Left lobe of liver (tissue), 2 donors: Measurements from ENCODE around the gene PARP8. TPM values are rescaled to one million over a fixed set of nuclear protein-coding genes. Genes with fewer than 3 reads are reported as not detected.
"Not testable (repeated sequence)": the region's sequence is repeated elsewhere in the genome, so short reads cannot be mapped to it uniquely, and the experiment has no call there.

Source experiments
- ATAC-seq: fragments of 200-7000 bp; cut with Tn5 transposase; one replicate; pipeline ENCODE4 v1.9.1; 2020; ENCODE audit warnings: mild to moderate bottlenecking, moderate library complexity
- DNase-seq: peaks from one replicate; pipeline ENCODE4 v3.0.0-alpha.2; 2020; ENCODE audit warnings: low spot score
- total RNA-seq: library from RNA; stranded (reverse); gene quantifications from one replicate; pipeline ENCODE4 v1.2.1, GENCODE V29; 2021
- donor health status: DM: no; HTN: no; CAD: no; lungs with moderate emphysema.
- donor health status: DM: no; HTN: yes; CAD: no.

The PARP8 gene, protein sequence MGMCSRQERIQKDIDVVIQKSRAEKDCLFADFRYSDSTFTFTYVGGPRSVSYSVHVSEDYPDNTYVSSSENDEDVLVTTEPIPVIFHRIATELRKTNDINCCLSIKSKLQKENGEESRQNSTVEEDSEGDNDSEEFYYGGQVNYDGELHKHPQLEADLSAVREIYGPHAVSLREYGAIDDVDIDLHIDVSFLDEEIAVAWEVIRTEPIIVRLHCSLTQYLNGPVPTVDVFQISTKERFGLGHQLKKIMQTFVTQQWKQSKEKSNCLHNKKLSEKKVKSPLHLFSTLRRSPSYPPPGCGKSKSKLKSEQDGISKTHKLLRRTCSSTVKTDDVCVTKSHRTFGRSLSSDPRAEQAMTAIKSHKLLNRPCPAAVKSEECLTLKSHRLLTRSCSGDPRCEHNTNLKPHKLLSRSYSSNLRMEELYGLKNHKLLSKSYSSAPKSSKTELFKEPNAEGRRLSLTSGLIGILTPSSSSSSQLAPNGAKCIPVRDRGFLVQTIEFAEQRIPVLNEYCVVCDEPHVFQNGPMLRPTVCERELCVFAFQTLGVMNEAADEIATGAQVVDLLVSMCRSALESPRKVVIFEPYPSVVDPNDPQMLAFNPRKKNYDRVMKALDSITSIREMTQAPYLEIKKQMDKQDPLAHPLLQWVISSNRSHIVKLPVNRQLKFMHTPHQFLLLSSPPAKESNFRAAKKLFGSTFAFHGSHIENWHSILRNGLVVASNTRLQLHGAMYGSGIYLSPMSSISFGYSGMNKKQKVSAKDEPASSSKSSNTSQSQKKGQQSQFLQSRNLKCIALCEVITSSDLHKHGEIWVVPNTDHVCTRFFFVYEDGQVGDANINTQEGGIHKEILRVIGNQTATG
- total RNA-seq, result 5.2 TPM

DNA sequence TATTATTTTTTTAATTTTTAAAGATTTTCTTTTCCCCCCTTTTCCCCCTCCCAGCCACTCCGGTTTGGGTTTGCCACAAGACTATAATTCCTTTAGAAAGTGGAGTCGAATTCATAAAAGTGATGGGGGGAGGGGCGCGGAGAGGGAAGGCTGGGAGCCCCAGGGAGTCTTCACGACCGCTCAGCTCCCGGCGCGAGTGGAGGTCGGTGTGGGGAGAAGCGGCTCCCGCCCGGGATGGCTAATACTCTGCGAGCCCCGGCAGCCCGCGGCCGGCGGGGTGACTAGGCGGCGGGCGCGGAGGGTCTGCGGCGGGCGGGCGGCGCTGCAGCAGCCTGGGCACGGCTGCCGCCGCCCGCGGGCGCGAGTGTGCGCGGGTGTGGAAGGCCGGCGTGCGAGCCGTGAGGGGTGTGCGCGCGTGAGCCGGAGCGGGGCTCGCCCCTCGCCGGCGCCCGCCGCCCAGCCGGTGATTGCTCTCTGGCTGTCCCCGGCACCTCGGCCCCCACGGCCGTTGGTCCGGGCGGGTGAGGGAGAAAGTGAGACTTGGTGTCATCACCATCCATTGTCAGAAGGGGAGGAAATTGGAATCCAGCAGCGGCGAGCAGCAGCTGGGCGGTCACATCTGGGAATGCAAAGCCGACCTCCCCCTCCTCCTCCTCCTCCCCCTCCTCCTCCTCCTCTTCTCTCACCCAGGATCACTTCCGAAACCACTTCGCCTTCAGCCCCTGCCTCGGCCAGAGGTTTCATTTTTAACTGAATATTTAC, at the start of gene PARP8:
Gene PARP8 (plus strand): TSS at position 377 of the 762 bp plus-strand sequence. CDS start 459 bp downstream, outside the sequence.
- DNase-seq (peak; percentile 58), ATAC-seq (peak; percentile 63)

DNA sequence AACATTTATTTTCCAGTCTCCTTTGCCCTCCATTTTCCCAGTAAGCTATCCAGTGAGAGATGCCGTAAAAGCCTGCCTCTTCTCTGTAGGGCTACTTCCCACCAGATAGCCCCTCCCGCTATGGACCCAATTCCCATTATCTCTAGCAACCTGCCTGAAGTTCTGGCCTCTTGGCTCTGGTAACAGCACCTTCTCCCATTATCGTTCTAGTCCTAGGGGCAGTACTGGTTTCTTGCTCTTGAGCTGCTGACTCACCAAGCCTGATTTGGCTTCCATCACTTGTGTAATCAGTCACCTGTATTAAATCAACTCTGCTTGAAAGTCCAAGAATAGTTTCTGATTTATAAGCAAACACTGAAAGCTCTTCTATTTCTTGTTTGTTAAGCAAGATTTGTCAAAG, 42.8 kb upstream of the PARP8 start:
- DNase-seq (no peak), ATAC-seq (no peak)

DNA sequence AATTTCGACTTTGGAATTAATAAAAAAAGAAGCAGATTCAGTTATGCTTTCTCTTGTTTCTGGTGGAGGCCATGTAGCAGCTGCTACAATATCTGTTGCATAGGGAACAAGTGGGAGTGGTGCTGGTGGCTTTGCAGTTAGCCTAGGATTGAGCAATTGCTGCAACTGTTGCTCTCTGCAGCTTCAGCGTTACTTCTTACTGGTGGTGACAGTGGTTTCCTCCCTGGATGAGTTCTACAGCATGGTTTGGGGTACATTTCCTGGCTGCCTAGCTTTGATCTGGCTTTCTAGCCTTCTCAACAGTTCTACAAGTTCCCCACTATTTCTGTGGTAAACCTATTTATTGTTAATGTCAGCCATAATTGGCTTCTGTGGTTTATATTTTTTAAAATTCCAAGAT, 31.6 kb upstream of the PARP8 start:
- not testable (repeated sequence) for ATAC-seq, DNase-seq

DNA sequence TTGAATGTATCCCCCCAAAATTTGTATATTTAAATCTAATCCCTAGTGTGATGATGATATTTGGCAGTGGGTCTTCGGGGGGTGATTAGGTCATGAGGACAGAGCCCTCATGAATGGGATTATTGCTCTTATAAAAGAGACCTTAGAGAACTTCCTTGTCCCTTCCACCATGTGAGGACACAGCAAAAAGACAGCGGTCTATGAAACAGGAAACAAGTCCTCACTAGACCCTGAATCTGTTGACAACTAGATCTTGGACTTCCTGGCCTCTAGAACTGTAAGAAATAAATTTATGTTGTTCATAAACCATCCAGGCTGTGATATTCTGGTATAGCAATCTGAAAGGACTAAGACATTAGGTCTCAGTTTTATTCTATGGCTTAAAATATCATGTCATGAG, 28.9 kb upstream of the PARP8 start:
- DNase-seq, ATAC-seq: not testable (repeated sequence)

DNA sequence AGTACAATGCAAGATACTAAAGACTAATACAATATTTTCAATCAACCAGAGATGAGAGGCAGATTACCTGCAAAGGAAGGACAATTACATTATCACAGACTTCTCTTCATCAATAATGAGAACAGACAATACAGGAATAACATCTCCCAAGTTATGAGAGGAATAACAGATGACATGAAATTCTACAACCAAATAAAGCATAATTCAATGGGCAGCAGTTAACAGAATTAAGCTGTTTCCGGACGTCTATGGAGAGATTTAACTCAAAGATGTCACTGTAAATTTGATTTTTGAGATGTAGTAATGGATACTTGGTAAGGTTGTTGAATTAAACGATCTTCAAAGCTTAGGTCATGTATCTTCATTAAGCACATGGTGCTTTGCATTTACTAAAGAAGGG, 19.8 kb upstream of the PARP8 start:
- ATAC-seq (no peak), DNase-seq (no peak)

DNA sequence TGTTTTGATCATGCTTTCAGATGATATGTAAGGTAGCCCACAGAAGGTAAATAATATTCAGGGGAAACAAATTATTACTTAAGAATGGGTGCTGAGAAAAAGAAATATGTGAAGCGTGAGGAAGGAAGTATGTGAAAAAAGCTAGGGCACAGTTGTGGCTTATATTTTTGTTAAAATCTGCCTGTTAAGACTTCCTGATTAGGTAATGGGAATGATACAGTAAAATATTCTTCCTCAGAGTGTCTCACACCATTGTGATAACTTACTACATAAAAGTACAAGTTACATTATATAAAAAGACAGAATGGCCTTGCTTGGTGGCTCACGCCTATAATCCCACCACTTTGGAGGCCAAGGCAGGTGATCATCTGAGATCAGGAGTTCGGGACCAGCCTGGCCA, 18.7 kb upstream of the PARP8 start:
- DNase-seq (no peak), ATAC-seq (no peak)

DNA sequence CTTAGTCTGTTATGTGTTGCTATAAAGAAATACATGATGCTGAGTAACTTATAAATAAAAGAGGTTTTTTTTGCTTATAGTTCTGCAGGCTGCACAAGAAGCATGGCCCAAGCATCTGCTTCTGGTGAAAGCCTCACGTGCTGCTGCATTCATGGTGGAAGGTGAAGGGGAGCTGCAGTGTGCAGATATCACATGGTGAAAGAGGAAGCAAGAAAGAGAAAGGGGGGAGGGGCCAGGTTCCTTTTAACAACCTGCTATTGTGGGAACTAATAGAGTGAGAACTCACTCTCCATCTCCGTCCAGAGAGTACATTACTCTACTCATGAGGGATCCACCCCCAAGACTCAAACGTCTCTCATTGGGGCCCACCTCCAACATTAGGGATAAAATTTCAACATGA, 12.5 kb upstream of the PARP8 start:
- ATAC-seq, result no peak
- DNase-seq, result no peak

DNA sequence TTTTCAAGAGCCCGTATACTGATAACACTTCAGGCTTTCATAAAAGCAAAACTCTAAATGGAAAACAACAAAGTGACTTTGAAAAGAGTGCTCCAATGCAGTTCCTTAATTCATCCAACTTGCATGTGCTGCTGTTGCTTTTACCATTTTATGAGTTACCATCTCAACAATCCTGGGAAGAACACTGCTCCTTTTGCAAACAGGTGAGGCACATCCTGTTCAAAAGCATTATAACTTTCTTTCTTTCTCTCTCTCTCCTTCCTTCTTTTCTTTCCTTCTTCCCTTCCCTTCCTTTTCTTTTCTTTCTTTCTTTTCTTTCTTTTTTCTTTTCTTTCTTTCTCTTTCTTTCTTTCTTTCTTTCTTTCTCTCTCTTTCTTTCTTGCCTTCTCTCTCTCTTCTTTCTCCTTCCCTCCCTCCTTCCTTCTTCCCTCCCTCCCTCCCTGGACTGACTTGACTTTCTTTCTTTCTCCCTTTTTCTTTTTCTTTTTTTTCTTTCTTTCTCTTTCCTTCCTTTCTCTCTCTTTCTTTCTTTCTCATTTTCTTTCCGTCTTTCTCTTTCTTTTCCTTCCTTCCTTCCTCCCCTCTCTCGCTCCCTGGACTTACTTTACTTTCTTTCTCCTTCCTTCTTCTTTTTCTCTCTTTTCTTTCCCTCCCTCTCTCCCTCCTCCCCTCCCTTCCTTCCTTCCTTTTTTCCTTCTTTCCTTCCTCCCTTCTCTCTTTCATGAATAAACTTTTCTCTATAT, 11.2 kb upstream of the PARP8 start:
- DNase-seq, result no peak
- ATAC-seq, result no peak

DNA sequence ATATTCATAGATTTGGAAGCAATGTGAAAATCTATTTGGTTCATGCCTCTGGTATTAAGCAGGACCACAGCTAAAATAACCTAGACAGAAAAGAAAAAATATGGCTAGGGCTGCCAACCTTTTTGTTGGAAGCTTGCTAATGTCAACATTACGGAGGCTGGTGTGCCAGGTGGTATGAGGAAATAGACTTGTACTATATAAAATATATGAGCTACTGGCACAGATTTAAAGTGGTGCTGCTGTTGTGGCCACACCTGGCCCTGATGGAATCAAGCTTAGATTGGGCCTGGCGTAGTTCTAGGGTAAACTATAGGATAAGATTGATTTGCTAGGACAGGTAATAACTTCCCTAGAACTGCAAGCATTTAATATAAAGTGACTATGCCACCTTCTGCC, 10.6 kb upstream of the PARP8 start:
- peak; percentile 61 for ATAC-seq
- DNase-seq, result no peak

DNA sequence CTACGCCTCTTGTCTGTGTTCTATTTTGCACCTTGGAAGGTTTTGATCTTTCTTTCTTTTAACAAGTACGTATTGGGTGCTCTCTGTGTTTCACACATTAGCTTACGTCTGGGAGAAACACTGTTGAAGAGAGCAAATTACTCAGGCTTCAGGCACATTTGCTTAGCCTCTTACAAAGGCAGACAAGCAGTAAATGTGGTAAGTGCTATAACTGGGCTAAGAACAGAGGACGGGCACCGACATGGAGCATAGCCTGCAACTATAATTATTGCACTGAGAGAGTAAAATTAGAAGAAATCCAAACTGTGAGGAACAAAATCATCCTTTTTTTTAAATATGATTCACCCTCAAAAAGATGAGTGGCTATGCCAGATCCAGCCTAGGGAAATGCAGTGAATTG, 9.4 kb upstream of the PARP8 start:
- ATAC-seq (no peak), DNase-seq (no peak)

DNA sequence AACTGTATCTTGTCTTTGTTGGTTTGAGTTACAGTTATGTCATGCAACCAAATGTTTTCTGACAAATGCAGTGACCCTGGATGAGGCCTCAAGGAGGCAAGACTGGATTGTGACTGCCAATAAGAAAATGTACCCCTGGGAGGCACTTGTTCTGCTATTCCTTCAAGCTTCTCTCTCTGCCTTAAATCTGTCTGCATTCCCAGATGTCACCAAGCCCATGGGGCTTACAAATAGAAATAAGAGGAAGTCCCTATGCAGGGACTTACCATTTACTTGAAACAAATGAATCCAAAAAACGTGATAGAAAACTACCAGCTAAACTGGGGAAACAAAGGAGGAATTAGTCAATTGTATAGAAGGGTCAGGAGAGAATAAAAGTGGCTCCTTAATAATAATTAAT, 8.2 kb upstream of the PARP8 start:
- DNase-seq (no peak), ATAC-seq (no peak)

DNA sequence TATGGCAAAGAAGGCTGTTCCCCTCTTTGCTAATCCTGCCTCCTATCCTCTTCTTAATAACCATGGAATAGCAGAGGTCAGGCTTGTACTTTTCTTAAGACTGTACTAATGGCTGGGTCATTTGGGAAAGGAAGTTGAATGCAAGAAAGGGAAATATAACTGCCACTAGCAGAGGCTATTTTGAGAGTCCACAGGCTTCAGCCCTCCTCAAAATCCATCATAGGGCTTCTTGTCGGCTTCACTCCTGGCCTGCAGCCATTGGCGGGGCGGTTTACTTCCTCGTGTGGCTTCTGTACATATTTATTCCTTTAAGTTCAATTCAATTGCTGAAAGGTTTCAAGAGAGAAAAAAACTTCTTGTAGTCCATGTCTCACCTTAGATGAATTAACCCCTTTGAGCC, 2.8 kb upstream of the PARP8 start:
- peak; percentile 15 for ATAC-seq
- no peak for DNase-seq

DNA sequence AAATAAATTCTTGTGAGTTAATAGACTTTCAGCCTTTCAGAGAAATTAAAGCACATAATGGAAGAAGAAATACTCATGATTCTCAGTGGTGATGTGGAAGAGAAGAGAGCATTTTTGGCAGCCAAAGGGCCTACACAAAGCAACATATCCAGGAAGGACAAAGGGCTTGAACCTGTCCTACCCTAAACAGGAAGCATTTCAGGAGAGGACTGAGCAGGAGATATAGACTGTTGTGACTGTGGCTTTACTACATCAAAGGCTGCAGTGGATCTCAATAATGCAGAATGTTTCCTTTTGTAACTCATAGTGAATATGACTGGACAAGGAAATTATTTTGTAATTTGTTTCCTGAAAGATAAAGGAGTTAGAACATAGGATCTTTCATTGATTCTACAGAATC, 1.3 kb upstream of the PARP8 start:
- no peak for ATAC-seq

DNA sequence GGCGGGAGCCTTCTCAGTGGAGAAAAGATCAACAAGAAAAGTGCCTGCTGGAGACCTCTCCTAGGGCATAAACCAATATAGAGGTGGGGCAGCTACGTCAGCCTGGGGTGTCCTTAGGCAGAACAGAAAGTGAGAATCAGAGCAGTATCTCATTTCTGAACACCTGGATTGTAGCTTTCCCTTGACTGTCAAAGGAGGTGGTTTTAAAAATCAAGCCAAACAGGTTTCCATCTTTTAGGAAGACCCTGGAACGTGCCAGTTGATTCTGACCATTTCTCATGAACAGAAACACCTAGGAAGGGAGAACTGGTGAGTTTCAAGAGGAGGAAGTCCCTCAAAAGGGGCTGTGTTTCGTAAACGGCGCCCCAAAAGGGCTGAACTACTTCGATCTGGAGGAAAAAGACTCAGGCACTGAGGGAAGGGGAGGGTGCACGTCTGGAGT, 655 bp upstream of the PARP8 start:
- ATAC-seq, DNase-seq: not testable (repeated sequence)

More for the DNA sequence above, 1.3 kb upstream of the PARP8 start:
- DNase-seq, result no peak

DNA sequence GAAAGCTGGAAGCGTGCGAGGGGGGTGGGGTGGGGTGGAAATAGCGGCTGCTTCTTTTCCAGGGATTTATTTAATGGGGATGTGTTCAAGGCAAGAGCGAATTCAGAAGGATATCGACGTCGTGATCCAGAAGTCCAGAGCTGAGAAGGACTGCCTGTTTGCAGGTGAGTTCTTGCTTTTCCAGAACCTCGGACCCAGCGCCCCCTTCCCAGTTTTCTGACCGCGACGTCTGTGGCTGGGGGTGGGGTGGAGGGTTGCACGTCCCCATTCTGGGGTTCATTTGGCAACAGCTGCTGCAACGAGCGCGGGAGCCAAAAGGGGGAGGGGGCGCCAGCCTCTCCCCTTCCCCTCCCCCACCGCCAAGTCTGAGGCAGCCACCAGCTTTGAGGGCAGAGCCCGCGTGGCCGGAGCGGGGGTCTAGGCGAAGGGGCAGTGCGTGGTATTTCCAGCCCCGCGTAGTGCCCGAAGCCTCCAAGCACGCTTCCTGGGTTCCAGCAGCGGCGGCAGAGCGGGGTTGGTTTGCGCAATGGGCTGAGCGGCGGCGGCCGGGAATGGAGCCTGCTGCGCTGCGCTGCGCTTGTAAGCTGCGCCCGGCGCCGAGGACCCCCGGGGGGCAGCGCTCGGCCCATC, 701 bp downstream of the PARP8 start:
- DNase-seq (peak; percentile 73), ATAC-seq (peak; percentile 86)

DNA sequence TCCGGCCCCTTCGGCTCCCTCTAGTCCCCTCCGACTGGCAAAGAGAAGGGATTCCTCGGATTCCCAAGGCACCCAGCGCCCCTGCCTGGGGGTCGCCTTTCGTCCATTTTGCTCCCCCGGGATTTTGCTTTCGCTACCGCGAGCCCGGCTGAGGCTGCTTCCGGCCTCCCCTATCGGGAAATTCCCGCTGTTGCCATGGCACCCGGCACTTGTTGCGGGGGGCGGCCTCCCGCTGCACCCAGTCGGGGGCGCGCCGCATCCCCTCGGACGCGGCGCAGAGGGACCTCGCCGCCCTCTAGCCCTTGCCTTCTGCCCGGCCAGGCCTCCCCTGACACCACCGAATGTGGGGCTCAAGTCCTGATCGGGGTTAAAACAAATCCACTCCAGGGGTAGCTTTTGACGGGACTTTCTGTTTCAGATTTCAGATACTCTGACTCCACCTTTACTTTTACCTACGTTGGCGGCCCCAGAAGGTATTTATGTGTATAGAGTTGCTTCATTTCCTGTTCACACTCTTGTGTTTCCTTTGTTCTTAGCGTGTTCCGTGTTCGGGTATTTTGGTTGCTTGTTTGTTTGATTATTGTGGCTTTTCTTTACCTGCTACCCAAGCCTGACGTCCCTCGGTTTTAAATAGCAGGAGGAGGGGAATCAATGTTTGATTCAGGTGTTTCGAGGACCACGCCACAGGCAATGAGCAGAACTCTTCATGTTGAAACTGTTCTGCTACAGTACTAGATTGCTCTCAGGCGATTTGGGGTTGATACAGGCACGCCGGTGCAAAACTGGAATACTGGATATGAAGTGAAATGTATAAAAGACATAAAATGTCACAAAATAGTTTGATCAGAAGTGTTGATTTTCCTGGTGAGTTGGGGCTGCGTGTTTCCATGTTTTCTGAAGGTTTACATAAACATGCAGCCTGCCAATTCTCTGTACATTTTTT, 1.5 kb downstream of the PARP8 start:
- DNase-seq (peak; percentile 71), ATAC-seq (peak; percentile 72)

DNA sequence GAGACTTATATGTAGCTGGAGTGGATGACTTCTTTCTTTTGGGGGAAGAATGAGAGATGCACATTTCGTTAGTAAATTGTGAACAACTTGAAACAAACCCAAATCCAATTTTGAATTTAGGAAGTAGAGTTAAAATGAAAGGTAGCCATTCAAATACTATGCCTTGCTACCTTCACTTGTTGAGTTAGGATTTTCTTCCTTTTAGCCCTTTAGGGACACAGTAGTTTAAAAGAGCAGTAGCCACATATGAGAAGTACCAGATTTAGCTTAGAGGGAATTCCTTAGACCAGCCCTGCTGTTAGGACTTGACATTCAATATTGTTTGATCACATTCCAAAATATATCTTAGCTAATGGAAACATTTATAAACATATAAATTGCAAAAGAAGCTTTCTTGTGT, 2.2 kb downstream of the PARP8 start:
- not testable (repeated sequence) for DNase-seq, ATAC-seq

DNA sequence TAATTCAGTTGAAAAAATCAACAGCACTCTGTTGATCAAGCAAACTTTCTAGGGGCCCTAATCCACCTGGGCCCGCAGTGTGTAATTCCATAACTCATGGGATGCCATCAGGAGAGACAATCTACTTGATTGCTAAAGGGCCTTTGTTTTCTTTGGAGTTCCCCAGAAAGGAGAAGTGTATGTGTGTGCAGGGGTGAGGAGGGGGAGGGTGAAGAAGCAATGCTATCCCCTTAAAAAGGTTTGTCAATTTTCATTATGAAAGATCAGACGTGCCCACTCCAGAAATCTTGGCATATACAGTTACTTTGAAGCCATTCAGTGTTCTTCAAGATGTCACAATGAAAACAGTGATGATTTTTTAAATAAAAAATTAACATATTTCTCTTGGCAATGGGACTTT, 6.2 kb downstream of the PARP8 start:
- DNase-seq (no peak), ATAC-seq (no peak)

DNA sequence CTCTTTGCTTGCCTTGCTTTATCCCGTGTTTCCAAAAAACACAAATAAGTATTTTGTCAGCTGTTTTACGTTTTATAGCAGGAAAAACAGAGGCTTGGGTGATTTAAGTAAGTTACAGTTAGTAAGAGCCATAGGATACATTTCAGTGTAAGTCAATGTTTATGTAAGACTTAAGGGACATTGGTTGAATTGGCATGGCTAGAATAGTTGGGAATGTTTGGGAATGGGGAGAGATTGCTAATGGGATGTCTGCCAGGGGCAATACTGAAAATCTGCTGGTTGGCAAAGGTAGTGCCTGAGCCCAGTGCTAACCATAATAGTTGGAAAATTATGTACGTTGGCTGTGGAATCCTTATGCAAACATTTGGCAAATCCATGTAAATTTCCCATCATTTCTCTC, 7.0 kb downstream of the PARP8 start:
- not testable (repeated sequence) for ATAC-seq, DNase-seq
